HepG2 (cell line): ENCODE measurements around the gene PSMA7. TPM values are rescaled to one million over a fixed set of nuclear protein-coding genes. Genes with fewer than 3 reads are reported as not detected.
A peak's percentile ranks its signal among the peaks of the same experiment; 100 is the strongest.

Experiments used
- ETV5 ChIP-seq: IDR thresholded peaks from 2 replicates; pipeline ENCODE4 v1.6.1; 2018; ENCODE audit warnings: missing biosample characterization, missing genetic modification reagents, inconsistent platforms, borderline replicate concordance
- HDAC2 ChIP-seq: sonication (generic); formaldehyde crosslinking; IDR thresholded peaks from 2 replicates; pipeline ENCODE4 v1.4.0; 2020; ENCODE audit warnings: missing genetic modification reagents
- HNRNPLL ChIP-seq: fragments of 200-400 bp; formaldehyde crosslinking; IDR thresholded peaks from 2 replicates; pipeline ENCODE4 v1.6.1; 2017; ENCODE audit warnings: mild to moderate bottlenecking, low read depth, low read length; ENCODE audit not compliant: poor library complexity, severe bottlenecking
- MYC ChIP-seq: sonication (generic); formaldehyde crosslinking; IDR thresholded peaks from 2 replicates; pipeline ENCODE4 v1.9.0; 2021; ENCODE audit warnings: missing genetic modification reagents, borderline replicate concordance
- NCOR1 ChIP-seq: fragments of 200-600 bp; sonication (generic); IDR thresholded peaks from 2 replicates; pipeline ENCODE4 v1.7.0; 2017; ENCODE audit warnings: antibody characterized with exemption, low read length, borderline replicate concordance
- NR2F1 ChIP-seq, 2 experiments: fragments of 450-650 bp in 1 of 2; formaldehyde crosslinking in 1 of 2; IDR thresholded peaks; 2 replicates each; pipeline versions ENCODE4 v1.5.0 to v1.6.1; 2016 to 2020; ENCODE audit warnings: mild to moderate bottlenecking in 1 of 2, missing compliant biosample characterization in 1 of 2, missing genetic modification reagents in 1 of 2, moderate library complexity in 1 of 2
- PTBP1 ChIP-seq: fragments of 200-400 bp; formaldehyde crosslinking; IDR thresholded peaks from 2 replicates; pipeline ENCODE4 v1.6.1; 2018; ENCODE audit warnings: low read length, low read depth; ENCODE audit not compliant: poor library complexity, severe bottlenecking
- REXO4 ChIP-seq: sonication (generic); formaldehyde crosslinking; IDR thresholded peaks from 2 replicates; pipeline ENCODE4 v1.8.0; 2022; ENCODE audit warnings: missing genetic modification reagents, mild to moderate bottlenecking, borderline replicate concordance
- SNAI1 ChIP-seq: sonication (generic); formaldehyde crosslinking; IDR thresholded peaks from 2 replicates; pipeline ENCODE4 v1.5.0; 2020; ENCODE audit warnings: mild to moderate bottlenecking, missing genetic modification reagents, borderline replicate concordance
- THYN1 ChIP-seq: sonication (generic); formaldehyde crosslinking; IDR thresholded peaks from 2 replicates; pipeline ENCODE4 v1.8.1; 2023; ENCODE audit warnings: low read depth, mild to moderate bottlenecking, moderate library complexity, missing genetic modification reagents, borderline replicate concordance
- XRCC5 ChIP-seq: fragments of 200-400 bp; formaldehyde crosslinking; optimal IDR thresholded peaks from 2 replicates; pipeline ENCODE3; 2017; ENCODE audit warnings: mild to moderate bottlenecking, low read length
- ZFP36L2 ChIP-seq: sonication (generic); formaldehyde crosslinking; IDR thresholded peaks from 2 replicates; pipeline ENCODE4 v1.4.0; 2020; ENCODE audit warnings: missing genetic modification reagents
- ZNF207 ChIP-seq: fragments of 450-650 bp; IDR thresholded peaks from 2 replicates; pipeline ENCODE4 v1.6.1; 2016; ENCODE audit warnings: antibody characterized with exemption, borderline replicate concordance
- ZNF234 ChIP-seq: sonication (generic); formaldehyde crosslinking; conservative IDR thresholded peaks from 2 replicates; pipeline ENCODE4 v1.5.1; 2020; ENCODE audit warnings: mild to moderate bottlenecking, missing genetic modification reagents
- ZNF567 ChIP-seq: sonication (generic); formaldehyde crosslinking; IDR thresholded peaks from 2 replicates; pipeline ENCODE4 v1.8.1; 2023; ENCODE audit warnings: mild to moderate bottlenecking, missing genetic modification reagents, borderline replicate concordance
- ZNF709 ChIP-seq: sonication (generic); formaldehyde crosslinking; IDR thresholded peaks from 2 replicates; pipeline ENCODE4 v1.5.0; 2020; ENCODE audit warnings: mild to moderate bottlenecking, missing genetic modification reagents
- polyA plus RNA-seq, 8 experiments: library from polyadenylated mRNA; depleted of rRNA in 3 of 8; stranded (reverse) in 7 of 8; unstranded in 1 of 8; fragments of >200 nt; fragmentation: Illumina TruSeq in 4 of 8; extraction: Trizol in 4 of 8; gene quantifications; 2 replicates each; pipeline versions ENCODE4 v1.2.1 to v1.2.3, GENCODE V29; 2011 to 2016; ENCODE audit warnings: low read depth in 4 of 8, missing spikeins in 1 of 8, mixed read lengths in 1 of 8; ENCODE audit not compliant: insufficient read depth in 1 of 8
- total RNA-seq, 5 experiments: library from RNA; depleted of rRNA; stranded (reverse); fragments of >200 nt; fragmentation: Illumina TruSeq; extraction: Trizol; gene quantifications; 2 replicates each; pipeline ENCODE4 v1.2.3, GENCODE V29; 2016; ENCODE audit warnings: low read depth in 1 of 5
- TF ChIP-seq, protein P1 (sequence below): sonication (generic); formaldehyde crosslinking; IDR thresholded peaks from 2 replicates; pipeline ENCODE4 v1.5.1; 2020; ENCODE audit warnings: missing genetic modification reagents, mild to moderate bottlenecking, borderline replicate concordance
- TF ChIP-seq, protein P2 (sequence below): sonication (generic); formaldehyde crosslinking; IDR thresholded peaks from 2 replicates; pipeline ENCODE4 v1.8.1; 2023; ENCODE audit warnings: missing genetic modification reagents, inconsistent platforms, borderline replicate concordance
- TF ChIP-seq, protein P3 (sequence below): sonication (generic); formaldehyde crosslinking; IDR thresholded peaks from 2 replicates; pipeline ENCODE4 v1.4.0; 2020; ENCODE audit warnings: missing genetic modification reagents
- TF ChIP-seq, protein P4 (sequence below): sonication (generic); formaldehyde crosslinking; IDR thresholded peaks from 2 replicates; pipeline ENCODE4 v1.4.0; 2020; ENCODE audit warnings: missing genetic modification reagents
- TF ChIP-seq, protein P5 (sequence below): sonication (generic); formaldehyde crosslinking; IDR thresholded peaks from 2 replicates; pipeline ENCODE4 v1.5.0; 2020; ENCODE audit warnings: missing genetic modification reagents

PSMA7 gene
- total and polyA plus RNA-seq, 2 of the 13 experiments (the other 11 are each of a cell fraction or from before 2014, with no cell fraction given) = 531 to 631 TPM

DNA sequence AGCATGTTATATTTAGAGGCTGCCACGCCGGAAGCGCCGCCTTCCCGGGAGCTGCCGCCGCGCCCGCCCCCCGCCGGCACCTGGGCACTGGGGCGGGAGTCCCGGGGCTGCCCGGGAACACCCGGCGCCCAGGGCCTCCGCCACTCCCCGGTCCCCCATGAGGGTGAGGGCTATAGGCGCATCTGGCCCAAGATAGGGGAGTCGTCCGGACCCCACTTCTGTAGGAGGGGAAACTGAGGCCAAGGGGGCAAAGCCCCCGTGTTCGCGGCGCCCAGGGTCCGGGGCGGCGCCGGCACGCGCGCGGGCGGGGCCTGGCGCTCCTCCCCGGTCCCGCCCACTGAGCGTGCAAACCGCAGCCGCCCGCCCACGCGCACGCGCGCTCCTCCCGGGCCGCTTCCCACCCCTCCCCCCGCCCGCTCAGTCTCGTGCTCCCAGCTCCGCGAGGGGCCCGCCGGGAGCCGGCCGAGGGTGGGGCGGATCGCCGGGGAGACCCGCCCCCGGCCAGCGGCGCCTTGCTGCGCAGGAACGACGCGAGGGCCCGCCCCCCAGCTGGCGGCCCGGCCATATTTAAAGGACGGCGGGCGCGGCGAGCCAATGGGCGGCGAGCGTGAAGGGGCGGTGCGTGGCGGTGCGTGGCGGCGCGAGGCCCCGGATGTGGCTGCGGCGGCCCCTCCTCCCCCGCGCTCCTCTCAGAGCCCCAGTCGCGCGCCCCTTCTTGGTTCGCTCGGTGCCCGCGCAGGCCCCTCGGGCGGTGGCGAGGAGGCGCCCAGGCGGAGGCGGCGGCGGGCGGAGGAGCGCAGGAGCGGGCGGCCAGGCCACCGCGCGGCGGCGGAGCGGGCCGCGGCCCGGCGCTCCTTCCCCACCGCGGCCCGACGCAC, 21.2 kb downstream of the PSMA7 start, which contains the start of gene LSM14B (continued):
- TF ChIP-seq, protein P1, sequence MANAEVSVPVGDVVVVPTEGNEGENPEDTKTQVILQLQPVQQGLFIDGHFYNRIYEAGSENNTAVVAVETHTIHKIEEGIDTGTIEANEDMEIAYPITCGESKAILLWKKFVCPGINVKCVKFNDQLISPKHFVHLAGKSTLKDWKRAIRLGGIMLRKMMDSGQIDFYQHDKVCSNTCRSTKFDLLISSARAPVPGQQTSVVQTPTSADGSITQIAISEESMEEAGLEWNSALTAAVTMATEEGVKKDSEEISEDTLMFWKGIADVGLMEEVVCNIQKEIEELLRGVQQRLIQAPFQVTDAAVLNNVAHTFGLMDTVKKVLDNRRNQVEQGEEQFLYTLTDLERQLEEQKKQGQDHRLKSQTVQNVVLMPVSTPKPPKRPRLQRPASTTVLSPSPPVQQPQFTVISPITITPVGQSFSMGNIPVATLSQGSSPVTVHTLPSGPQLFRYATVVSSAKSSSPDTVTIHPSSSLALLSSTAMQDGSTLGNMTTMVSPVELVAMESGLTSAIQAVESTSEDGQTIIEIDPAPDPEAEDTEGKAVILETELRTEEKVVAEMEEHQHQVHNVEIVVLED = peak; percentile 77; the same call in 1 of the 2 replicates
- no peak for TF ChIP-seq SNAI1 (CRISPR knock-in tag)
- TF ChIP-seq NCOR1 = no peak; the same call in 1 of the 2 replicates
- TF ChIP-seq ZNF234 (CRISPR knock-in tag) = no peak
- TF ChIP-seq, protein P2, sequence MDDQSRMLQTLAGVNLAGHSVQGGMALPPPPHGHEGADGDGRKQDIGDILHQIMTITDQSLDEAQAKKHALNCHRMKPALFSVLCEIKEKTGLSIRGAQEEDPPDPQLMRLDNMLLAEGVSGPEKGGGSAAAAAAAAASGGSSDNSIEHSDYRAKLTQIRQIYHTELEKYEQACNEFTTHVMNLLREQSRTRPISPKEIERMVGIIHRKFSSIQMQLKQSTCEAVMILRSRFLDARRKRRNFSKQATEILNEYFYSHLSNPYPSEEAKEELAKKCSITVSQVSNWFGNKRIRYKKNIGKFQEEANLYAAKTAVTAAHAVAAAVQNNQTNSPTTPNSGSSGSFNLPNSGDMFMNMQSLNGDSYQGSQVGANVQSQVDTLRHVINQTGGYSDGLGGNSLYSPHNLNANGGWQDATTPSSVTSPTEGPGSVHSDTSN (CRISPR knock-in tag) = 0 out of 2 replicates have a peak, but pooled peaks have one; percentile 63
- no peak for TF ChIP-seq THYN1 (CRISPR knock-in tag)
- TF ChIP-seq ZNF709 = peak; percentile 63; the same call in 1 of the 2 replicates
- peak; percentile 19 for TF ChIP-seq XRCC5
- peak; percentile 21 for TF ChIP-seq PTBP1
- no peak for TF ChIP-seq REXO4 (CRISPR knock-in tag)
- 0 out of 4 replicates have a peak, but pooled peaks of 1 of the 2 experiments have one; percentile 1 for TF ChIP-seq NR2F1 (CRISPR knock-in tag; IDR thresholded peaks at IDR 0.05)
- TF ChIP-seq, protein P3, sequence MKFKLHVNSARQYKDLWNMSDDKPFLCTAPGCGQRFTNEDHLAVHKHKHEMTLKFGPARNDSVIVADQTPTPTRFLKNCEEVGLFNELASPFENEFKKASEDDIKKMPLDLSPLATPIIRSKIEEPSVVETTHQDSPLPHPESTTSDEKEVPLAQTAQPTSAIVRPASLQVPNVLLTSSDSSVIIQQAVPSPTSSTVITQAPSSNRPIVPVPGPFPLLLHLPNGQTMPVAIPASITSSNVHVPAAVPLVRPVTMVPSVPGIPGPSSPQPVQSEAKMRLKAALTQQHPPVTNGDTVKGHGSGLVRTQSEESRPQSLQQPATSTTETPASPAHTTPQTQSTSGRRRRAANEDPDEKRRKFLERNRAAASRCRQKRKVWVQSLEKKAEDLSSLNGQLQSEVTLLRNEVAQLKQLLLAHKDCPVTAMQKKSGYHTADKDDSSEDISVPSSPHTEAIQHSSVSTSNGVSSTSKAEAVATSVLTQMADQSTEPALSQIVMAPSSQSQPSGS (CRISPR knock-in tag) = peak; percentile 56; the same call in 1 of the 2 replicates
- 0 out of 2 replicates have a peak, but pooled peaks have one; percentile 81 for TF ChIP-seq ZNF567 (CRISPR knock-in tag)
- peak; percentile 1; the same call in 1 of the 2 replicates for TF ChIP-seq HDAC2 (CRISPR knock-in tag)
- TF ChIP-seq, protein P4, sequence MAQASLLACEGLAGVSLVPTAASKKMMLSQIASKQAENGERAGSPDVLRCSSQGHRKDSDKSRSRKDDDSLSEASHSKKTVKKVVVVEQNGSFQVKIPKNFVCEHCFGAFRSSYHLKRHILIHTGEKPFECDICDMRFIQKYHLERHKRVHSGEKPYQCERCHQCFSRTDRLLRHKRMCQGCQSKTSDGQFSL (CRISPR knock-in tag) = no peak
- TF ChIP-seq ZNF207 = no peak
- TF ChIP-seq ZFP36L2 (CRISPR knock-in tag) = no peak; the same call in 1 of the 2 replicates
- peak; percentile 61; the same call in 1 of the 2 replicates for TF ChIP-seq ETV5 (CRISPR knock-in tag)
- TF ChIP-seq, protein P5, sequence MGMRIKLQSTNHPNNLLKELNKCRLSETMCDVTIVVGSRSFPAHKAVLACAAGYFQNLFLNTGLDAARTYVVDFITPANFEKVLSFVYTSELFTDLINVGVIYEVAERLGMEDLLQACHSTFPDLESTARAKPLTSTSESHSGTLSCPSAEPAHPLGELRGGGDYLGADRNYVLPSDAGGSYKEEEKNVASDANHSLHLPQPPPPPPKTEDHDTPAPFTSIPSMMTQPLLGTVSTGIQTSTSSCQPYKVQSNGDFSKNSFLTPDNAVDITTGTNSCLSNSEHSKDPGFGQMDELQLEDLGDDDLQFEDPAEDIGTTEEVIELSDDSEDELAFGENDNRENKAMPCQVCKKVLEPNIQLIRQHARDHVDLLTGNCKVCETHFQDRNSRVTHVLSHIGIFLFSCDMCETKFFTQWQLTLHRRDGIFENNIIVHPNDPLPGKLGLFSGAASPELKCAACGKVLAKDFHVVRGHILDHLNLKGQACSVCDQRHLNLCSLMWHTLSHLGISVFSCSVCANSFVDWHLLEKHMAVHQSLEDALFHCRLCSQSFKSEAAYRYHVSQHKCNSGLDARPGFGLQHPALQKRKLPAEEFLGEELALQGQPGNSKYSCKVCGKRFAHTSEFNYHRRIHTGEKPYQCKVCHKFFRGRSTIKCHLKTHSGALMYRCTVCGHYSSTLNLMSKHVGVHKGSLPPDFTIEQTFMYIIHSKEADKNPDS (CRISPR knock-in tag) = peak; percentile 15; the same call in 1 of the 2 replicates
- TF ChIP-seq HNRNPLL = peak; percentile 79
- TF ChIP-seq MYC (CRISPR knock-in tag) = peak; percentile 69
